HG02981 (cell line): Measurements from ENCODE around the gene KHDC4.
A peak's percentile ranks its signal among the peaks of the same experiment; 100 is the strongest.
"Not testable (repeated sequence)": the region's sequence is repeated elsewhere in the genome, so short reads cannot be mapped to it uniquely, and the experiment has no call there.

Source experiments
- ATAC-seq: cut with Tn5 transposase; IDR thresholded peaks from one replicate; pipeline ENCODE4 v1.9.1; 2021; ENCODE audit warnings: mild to moderate bottlenecking, moderate library complexity; ENCODE audit not compliant: unreplicated experiment

The KHDC4 gene

DNA sequence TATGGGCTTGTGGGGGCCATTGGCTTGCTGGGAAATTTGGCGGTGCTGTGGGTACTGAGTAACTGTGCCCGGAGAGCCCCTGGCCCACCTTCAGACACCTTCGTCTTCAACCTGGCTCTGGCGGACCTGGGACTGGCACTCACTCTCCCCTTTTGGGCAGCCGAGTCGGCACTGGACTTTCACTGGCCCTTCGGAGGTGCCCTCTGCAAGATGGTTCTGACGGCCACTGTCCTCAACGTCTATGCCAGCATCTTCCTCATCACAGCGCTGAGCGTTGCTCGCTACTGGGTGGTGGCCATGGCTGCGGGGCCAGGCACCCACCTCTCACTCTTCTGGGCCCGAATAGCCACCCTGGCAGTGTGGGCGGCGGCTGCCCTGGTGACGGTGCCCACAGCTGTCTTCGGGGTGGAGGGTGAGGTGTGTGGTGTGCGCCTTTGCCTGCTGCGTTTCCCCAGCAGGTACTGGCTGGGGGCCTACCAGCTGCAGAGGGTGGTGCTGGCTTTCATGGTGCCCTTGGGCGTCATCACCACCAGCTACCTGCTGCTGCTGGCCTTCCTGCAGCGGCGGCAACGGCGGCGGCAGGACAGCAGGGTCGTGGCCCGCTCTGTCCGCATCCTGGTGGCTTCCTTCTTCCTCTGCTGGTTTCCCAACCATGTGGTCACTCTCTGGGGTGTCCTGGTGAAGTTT is 7.8 kb upstream of the KHDC4 start:
- no peak for ATAC-seq

DNA sequence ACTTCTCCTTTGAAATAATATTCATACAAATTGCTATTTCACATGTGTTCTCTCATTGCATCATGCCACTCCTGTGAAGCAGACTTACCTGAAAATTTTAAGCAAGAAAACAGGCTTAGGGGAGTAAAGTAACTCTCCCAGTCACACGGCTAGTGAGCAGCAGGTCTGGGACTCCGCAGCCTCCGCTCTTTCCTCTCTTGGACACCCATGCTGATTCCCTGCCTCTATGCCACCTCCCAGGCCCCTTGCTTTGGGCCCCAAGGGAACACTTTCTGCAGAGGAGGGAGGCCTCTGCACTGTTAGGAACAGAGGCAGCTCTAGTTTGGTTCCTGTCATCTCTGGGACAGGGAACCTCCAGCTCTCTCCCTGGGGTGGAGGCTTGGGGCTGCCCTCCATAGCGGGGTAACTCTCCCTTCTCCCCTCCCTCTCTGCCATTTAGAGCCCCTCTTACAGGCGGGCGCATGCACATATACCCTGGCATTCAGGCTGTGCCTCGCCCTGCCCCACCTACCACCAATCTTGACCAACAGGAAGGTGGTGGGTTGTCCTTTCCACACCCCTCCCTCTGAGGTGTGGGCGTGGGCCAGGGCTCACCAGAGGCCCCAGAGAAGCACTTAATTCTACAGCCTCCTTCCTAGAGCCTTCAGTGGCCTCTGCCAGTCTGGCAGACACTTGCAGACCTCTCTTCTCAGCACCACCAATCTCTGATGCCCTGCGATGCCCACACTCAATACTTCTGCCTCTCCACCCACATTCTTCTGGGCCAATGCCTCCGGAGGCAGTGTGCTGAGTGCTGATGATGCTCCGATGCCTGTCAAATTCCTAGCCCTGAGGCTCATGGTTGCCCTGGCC is 7.0 kb upstream of the KHDC4 start, which contains the start of gene RXFP4:
TSS of gene RXFP4 (plus strand) at position 646 of the 852 bp plus-strand sequence. CDS start at position 718, 72 bp downstream.
- no peak for ATAC-seq

DNA sequence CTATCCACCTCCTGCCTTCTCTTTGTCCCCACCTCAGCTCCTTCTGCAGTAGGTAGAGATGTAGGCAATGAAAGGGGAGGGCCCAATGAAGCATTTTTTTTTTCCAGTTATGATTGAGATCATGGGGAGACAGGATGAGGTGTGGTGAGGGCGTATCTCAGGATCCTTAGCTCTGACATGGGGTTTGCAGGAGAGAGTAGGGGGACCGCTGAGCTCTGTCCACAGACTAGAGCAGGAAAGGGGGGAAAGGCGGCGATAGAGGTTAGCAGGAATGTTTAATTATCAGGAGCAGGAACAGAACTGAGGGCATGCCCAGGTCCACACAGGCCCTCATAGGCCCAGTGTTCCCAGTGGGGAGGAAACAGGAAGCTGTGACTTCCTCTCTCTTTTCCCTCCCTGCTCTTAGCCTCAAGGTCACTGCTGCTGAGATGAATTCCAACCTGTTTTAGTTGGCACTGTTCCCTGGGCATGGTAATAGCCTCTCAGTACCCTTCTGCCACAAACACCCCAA is 6.3 kb upstream of the KHDC4 start:
- ATAC-seq: no peak

DNA sequence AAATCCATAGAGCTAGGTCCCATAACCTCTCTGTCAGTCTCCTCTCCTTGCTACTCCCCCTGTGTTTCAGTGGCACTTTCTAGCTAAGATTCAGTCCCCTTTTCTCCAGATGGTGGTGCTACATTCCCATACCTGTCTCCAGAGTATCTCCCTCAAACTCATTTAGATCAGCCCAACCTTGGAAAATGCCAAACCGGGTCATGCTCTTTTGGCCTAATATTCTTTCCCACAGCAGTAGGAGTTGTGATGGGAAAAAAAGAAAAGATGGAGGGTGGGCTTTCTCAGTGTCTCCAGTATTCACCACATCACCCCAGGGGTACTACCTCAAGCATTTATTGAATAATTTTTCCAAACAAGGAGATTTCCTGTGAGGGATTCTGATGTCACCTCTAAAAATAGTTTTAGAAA is 4.0 kb upstream of the KHDC4 start:
- no peak for ATAC-seq

DNA sequence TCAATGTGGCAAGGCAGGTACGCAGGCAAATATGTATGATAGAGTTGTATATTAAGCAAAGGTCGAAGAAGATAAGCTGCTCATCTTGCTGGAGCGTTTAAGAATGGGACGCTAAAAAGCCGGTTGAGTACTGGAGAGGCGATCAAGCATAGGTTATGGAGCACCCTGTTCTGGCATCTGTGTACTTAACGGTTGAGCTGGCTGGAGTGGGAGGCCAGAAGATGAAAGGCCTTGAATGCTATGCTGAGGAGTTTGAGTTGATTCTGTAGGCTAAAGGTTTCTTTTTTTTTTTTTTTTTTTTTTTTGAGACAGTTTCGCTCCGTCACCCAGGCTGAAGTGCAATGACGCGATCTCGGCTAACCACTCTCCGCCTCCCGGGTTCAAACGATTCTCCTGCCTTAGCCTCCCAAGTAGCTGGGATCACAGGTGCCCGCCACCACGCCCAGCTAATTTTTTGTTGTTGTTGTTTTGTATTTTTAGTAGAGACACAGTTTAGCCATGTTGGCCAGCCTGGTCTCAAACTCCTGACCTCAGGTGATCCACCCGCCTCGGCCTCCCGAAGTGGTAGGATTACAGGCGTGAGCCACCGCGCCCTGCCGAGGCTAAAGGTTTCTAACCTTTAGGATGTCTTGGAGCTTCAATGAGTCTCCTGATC is 850 bp upstream of the KHDC4 start:
- ATAC-seq: no peak

DNA sequence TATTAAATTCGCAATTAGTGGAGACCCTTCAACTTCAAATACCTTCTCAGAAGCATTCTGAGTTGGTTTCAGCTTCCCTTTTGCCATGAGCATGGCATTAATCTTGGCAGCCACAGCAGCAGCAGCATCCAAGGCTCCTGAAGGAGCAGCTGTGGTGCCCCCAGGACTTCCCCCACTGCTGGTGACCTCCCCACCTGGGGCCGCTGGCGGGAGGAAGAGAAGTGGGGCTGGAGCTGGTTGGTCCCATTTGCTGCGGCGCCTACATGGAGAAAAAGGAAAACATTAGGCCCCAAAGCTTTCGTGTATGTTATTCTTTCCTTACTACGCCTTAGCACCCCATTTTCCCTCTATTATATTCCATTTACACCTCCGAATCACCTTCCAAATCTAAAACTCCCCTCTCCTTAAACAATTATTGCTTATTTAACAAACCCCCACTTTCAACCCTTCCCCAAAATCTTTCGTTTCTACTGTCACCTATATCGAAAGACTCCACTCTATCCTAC is 569 bp downstream of the KHDC4 start:
- ATAC-seq: no peak

DNA sequence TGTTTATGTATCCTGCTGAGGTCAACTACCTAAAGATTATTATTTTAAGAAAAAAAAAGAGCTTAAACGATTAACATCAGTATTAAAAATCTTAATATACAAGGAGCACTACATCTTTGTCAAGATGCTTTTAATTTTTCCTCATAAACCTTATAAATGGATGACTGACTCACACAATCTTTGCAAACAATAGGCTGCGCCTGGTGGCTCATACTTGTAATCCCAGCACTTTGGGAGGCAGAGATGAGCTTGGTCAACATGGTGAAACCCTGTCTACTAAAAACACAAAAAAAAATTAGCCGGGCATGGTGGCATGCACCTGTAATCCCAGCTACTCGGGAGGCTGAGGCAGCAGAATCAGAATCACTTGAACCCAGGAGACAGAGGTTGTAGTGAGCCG is 1.7 kb downstream of the KHDC4 start:
- ATAC-seq: no peak

DNA sequence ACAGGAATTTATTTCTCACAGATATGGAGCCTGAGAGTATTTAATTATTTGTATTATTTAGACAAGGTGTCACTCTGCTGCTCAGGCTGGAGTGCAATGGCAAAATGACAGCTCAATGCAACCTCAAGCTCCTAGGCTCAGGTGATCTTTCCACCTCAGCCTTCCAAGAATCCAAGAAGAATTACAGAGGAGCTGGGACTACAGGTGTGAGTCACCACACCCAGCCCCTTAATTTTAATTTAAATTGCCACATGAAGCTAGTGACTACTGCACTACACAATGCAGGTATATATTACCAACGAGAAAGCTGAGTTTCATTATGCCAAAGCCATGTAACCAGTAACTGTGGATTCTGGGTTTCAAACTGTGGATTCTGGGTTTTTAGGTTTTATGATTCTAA is 2.1 kb downstream of the KHDC4 start:
- ATAC-seq: no peak

DNA sequence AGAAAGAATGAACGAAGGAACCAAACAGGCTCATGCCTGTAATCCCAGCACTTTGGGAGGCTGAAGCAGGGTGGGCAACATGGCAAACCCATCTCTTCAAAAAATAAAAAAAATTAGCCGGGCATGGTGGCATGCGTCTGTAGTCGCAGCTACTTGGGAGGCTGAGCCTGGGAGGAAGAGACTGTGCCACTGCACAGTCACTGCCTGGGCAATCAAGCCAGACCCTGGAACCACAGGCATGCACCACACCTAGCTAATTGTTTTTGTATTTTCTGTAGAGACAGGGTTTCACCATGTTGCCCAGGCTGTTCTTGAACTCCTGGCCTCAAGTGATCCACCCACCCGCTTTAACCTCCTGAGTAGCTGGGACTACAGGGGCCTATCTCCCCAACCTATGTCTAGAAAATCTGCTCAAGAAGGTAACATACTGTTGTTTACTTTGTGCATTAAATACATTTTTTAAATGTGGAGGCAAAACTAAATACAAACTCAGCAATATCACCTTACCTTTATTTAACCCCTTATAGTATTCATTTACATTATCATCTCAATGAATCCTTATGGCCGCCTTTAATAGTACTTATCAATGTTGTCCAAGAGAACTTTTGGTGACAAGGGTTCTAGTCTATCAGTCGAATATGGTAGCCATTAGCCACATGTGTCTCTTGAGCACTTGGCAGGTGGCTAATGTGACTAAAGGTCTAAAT is 2.7 kb downstream of the KHDC4 start:
- ATAC-seq: no peak

DNA sequence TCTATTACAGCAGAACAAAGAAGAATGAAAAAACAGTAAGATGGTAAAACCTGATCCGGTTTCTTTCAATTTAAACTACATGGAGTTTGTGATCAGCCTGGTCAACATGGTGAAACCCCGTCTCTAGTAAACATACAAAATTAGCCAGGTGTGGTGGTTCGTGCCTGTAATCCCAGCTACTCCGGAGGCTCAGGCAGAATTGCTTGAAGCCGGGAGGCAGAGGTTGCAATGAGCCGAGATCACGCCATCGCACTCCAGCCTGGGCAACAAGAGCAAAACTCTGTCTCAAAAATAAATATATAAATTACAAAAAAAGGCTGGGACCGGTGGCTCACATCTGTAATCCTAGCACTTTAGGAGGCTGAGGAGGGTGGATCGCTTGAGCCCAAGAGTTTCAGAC is 3.5 kb downstream of the KHDC4 start:
- ATAC-seq: not testable (repeated sequence)

DNA sequence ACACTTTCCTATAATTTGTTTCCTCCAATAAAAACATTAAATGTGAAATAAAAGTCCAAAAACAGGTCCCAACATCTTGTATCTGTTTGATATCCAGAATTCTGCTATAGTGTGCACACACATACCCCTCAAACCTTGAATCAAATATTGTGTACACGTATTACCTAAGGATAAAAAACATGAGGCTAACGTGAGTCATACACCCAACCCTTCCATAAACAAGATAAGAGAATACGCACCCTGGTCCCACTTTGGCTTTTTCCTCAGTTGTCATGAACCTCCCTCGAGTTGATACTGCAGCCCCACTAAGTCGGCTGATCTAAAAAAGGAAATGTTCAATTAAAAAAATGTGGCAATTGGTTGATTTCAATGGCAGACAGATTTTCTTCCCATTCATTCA is 5.2 kb downstream of the KHDC4 start:
- ATAC-seq: no peak

DNA sequence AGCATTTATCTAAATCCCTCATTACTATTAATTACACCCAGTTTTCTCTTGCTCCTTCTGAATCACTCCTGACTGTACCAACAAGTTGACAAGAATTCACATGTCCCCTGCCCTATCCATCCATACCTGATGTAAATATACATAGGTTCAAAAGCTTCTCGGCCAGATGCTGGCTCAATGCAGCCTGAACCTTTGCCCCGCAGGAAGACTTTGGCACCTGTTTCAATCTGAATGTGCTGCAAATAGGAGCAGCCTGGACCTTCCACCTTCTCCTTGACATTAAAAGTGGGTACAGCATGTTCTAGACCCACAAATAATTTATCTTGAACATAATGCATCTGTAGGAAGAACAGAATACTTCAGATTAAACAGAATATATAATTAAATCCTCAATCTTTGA is 8.7 kb downstream of the KHDC4 start:
- no peak for ATAC-seq

DNA sequence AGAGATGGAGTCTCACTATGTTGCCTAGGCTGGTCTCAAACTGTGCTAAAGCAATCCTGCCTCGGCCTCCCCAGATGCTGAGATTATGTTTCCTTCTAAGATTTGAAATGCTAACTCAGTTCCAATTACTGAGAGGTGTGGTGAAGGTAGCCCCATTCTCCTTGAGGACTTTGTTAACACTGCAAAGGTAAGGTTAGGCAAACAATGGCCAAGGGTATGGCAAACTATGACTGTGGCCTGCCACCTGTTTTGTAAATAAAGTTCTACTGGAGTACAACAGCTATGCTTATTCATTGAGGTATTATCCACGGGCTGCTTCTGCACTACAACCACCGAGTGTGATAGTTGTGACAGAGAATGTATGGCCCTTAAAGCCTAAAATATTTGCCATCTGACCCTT is 13.5 kb downstream of the KHDC4 start:
- no peak for ATAC-seq

DNA sequence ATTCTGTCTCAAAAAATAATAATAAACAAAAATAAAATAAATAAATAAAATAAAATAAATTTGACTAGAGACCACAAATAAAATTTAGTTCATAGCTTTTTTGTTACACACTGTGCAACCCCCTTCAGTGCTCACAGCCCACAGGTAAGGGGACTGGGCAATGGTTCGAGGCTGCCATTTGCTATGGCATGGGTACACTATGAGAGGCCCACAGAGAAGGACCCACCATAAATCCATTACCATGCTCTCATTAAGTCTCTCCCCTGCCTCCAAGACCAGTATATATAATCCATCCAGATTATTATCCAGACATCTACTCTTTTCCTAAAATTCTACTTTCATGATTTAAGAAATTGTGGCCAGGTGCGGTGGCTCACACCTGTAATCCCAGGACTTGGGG is 14.4 kb downstream of the KHDC4 start:
- ATAC-seq: no peak

DNA sequence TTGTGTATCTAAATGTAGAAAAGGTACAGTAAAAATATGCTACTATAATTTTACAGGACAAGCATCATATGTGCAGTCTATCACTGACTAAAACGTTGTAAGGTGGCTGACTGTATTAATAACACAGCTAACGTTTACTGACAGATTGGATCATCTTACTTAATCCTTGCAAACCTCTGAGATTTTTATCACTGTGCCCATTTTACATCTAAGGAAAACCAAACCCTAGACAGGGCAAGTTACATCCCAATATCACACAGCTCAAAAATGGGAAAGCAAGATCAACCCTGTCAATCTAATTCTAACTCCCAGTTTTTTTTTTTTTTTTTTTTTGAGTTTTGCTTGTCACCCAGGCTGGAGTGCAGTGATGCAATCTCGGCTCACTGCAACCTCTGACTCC is 15.6 kb downstream of the KHDC4 start:
- no peak for ATAC-seq

DNA sequence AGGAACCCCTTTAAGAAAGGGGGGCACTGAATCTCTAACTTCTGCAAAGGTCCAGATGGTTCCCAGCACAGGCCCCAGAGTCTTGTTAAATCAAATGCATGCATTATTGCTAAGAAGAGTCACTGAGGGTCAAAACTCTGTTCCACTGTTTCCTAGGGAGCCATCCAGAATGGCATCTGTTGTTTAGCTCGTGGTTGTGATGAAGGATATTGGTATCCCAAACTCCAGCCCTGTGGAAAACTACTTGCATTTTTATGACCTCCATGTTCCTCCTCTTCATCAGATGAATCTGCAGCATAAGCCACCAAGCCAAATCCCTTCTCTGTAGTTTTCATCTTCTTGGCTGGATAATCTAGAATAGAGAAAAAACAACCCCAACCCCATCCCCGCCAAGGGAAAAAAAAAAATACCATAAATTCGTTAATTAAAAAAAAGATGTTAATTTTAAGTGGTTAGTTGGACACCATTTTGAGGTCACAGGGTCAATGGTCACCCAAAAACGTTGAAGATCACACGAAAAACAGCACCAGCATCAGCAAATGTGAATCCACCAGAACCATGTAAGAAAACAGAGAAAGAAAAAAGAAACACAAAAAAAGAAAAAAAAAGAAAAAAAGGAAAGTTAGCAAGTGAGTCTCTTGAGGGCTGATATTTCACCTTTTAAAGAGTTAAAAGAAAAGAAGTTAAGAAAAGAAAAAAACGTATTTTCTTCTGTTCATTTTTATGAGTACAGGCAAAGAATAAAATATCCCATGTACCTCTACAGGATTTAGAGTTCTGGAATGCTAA is 20.1 kb downstream of the KHDC4 start:
- ATAC-seq: no peak

DNA sequence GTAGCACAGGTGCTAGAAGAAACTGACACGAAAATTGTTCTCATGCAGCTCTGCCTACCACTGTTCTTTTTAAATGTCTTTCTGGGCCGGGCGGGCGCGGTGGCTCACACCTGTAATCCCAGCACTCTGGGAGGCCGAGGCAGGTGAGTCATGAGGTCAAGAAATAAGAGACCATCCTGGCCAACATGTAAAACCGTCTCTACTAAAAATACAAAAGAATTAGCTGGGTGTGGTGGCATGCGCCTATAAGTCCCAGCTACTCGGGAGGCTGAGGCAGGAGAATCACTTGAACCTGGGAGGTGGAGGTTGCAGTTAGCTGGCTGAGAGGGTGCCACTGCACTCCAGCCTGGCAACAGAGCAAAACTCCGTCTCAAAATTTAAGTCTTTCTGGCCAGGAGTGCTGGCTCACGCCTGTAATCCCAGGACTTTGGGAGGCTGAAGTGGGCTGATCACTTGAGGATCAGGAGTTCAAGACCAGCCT is 22.1 kb downstream of the KHDC4 start:
- no peak for ATAC-seq

DNA sequence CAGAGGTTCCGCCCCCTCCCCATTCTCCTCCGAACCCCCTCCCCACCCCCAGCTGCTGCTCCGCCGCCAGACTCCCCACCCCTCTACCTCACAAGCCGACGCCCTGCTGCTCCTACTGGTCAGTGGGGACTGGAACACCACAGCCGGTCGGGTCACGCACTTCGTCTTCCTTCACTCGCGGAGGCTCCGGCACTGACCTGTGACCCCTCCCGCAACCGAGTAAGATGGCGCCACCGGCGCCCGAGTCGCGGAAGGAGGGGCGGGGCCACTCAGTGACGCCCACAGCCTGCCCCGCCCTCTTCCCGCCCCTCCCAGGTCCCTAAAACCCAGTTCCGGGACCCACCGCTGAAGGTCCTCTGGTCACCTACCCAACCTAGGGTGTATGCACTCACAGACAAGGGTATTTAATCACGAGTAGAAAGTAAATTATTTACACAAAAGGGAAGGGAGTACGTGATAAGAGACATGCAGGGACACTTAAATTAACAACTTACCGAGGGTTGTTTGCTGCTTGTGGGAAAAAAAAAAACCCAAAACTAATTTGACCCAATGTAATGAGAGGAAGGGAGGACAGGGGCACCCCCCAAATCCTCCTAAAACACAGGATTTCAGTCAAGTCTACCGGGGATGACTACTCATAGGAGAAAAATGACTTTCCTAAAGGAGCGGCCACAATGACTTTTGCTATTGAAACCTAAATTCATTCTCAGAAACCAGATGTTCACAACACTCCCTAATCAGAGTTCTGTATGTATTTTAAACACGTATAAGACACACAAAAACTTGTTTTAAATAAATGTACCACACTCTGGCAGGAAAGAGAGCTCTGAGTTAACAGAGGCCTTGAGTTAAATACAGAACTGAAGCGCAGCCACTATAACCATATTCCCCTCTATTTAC is 22.8 kb downstream of the KHDC4 start, which contains the start of gene RIT1:
TSS of gene RIT1 (minus strand) at position 194 of the 900 bp plus-strand sequence. CDS start 588 bp downstream, outside the sequence.
- peak; percentile 87 for ATAC-seq
